ENCODE data around the gene TAOK3. TPM values are rescaled to one million over a fixed set of nuclear protein-coding genes. Genes with fewer than 3 reads are reported as not detected.

Gene TAOK3
- total and polyA plus RNA-seq, 9 of the 15 experiments (the other 6 are each of a cell fraction or from before 2014, with no cell fraction given), result 24.3 to 83.5 (median 47.1) TPM

DNA sequence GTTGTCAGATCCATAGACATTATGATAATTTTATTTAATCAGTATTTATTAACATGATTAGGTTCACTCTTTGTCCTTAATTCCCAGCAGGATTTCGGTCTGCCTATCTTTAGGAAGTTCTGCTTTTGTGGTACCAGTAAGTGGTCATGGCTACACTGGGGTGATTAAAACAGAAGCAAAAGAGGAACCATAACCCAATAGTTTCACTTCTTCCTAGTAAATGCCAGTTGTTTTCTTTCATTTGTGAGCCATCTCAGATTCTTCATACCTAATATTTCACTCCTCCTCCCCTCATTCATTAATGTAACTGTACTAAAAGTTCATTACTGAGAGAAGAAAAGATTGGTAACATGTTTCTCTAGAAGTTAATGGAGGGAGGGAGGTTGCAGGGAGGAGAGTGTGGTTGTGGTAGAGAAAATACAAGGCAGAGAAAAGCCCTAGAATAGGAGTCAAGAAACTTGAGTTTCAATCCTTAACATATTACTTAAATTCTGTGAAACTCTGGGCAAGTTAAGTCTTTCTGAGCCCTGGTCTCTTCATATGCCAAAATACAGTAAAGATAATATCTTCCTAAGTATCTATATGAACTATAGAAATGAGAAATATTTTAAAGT is 135.5 kb downstream of the TAOK3 start:
- ChIA-PET CTCF (ENCODE audit: low intra/inter-chr PET ratio) (interaction anchor here (0.5 kb wide), 1 partner anchor 102 kb away, joined by 5 read pairs; no protein-coding TSS in a partner anchor), POLR2A (no interaction called here)
- Histone ChIP-seq H3K79me2 (ENCODE audit: control insufficient read depth, insufficient read depth, low read length) (no peaks in the 10 kb centered on the region), H3K36me3 (ENCODE audit: control insufficient read depth, insufficient read depth, low read length) (peaks cover 49% of the 10 kb centered on the region), H2AFZ (ENCODE audit: low read depth, low read length) (no peak overlapping the region), H3K4me3 (no peak overlapping the region), H3K9me1 (ENCODE audit: control insufficient read depth, insufficient read depth, low read length) (no peaks in the 10 kb centered on the region), H3K27ac (ENCODE audit: extremely low read depth, low read depth, low read length) (no peak overlapping the region), H4K20me1 (replicated peaks; ENCODE audit: control insufficient read depth, insufficient read depth, low read length) (no peaks in the 10 kb centered on the region), H3K4me2 (ENCODE audit: insufficient read depth, low read length) (no peak overlapping the region), H3K4me1 (replicated peaks in 1 of 2; ENCODE audit: control insufficient read depth in 2 of 2, insufficient read depth in 2 of 2, low read length in 2 of 2) (no peaks in the 10 kb centered on the region), H3K9me3 (replicated peaks; ENCODE audit: control insufficient read depth, insufficient read depth, low read depth, low read length) (no peaks in the 10 kb centered on the region), H3K9ac (ENCODE audit: insufficient read depth in 1 of 2, low read depth in 2 of 2, low read length in 2 of 2) (no peak overlapping the region), H3K27me3 (ENCODE audit: control insufficient read depth in 2 of 2, insufficient read depth in 2 of 2, low read length in 2 of 2) (no peaks in the 10 kb centered on the region)
- 89% methylated on average over 1 of the region's 1 CpG for WGBS (ENCODE audit: insufficient coverage, low coverage, missing lambda C conversion rate)
- FAIRE-seq (no peak), ATAC-seq (no peak), DNase-seq (ENCODE audit: extremely low read depth in 1 of 4, low spot score in 3 of 4) (no peak)
- BruUV-seq (replicated peaks), result no TSS peak
- in situ Hi-C loops (cut with MboI), result no loop called here
- intact Hi-C loops (cut with micrococcal nuclease), result no loop called here
- TF ChIP-seq SAP30 (IDR thresholded peaks at IDR 0.05; ENCODE audit: borderline replicate concordance, insufficient read depth, low read depth, low read length, poor library complexity, severe bottlenecking) (no peak), MCM3 (IDR thresholded peaks at IDR 0.05) (no peak), HNRNPLL (IDR thresholded peaks at IDR 0.05; ENCODE audit: low read depth, low read length, poor library complexity, severe bottlenecking) (no peak)
- TF ChIP-seq, protein P1, sequence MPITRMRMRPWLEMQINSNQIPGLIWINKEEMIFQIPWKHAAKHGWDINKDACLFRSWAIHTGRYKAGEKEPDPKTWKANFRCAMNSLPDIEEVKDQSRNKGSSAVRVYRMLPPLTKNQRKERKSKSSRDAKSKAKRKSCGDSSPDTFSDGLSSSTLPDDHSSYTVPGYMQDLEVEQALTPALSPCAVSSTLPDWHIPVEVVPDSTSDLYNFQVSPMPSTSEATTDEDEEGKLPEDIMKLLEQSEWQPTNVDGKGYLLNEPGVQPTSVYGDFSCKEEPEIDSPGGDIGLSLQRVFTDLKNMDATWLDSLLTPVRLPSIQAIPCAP (CRISPR knock-in tag; IDR thresholded peaks at IDR 0.05; ENCODE audit: borderline replicate concordance), result no peak
- TF ChIP-seq, protein P2, sequence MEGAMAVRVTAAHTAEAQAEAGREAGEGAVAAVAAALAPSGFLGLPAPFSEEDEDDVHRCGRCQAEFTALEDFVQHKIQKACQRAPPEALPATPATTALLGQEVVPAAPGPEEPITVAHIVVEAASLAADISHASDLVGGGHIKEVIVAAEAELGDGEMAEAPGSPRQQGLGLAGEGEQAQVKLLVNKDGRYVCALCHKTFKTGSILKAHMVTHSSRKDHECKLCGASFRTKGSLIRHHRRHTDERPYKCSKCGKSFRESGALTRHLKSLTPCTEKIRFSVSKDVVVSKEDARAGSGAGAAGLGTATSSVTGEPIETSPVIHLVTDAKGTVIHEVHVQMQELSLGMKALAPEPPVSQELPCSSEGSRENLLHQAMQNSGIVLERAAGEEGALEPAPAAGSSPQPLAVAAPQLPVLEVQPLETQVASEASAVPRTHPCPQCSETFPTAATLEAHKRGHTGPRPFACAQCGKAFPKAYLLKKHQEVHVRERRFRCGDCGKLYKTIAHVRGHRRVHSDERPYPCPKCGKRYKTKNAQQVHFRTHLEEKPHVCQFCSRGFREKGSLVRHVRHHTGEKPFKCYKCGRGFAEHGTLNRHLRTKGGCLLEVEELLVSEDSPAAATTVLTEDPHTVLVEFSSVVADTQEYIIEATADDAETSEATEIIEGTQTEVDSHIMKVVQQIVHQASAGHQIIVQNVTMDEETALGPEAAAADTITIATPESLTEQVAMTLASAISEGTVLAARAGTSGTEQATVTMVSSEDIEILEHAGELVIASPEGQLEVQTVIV (CRISPR knock-in tag; IDR thresholded peaks at IDR 0.05; ENCODE audit: borderline replicate concordance), result no peak
- TF ChIP-seq, protein P3, sequence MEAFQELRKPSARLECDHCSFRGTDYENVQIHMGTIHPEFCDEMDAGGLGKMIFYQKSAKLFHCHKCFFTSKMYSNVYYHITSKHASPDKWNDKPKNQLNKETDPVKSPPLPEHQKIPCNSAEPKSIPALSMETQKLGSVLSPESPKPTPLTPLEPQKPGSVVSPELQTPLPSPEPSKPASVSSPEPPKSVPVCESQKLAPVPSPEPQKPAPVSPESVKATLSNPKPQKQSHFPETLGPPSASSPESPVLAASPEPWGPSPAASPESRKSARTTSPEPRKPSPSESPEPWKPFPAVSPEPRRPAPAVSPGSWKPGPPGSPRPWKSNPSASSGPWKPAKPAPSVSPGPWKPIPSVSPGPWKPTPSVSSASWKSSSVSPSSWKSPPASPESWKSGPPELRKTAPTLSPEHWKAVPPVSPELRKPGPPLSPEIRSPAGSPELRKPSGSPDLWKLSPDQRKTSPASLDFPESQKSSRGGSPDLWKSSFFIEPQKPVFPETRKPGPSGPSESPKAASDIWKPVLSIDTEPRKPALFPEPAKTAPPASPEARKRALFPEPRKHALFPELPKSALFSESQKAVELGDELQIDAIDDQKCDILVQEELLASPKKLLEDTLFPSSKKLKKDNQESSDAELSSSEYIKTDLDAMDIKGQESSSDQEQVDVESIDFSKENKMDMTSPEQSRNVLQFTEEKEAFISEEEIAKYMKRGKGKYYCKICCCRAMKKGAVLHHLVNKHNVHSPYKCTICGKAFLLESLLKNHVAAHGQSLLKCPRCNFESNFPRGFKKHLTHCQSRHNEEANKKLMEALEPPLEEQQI (IDR thresholded peaks at IDR 0.05), result no peak
- TF ChIP-seq, protein P4, sequence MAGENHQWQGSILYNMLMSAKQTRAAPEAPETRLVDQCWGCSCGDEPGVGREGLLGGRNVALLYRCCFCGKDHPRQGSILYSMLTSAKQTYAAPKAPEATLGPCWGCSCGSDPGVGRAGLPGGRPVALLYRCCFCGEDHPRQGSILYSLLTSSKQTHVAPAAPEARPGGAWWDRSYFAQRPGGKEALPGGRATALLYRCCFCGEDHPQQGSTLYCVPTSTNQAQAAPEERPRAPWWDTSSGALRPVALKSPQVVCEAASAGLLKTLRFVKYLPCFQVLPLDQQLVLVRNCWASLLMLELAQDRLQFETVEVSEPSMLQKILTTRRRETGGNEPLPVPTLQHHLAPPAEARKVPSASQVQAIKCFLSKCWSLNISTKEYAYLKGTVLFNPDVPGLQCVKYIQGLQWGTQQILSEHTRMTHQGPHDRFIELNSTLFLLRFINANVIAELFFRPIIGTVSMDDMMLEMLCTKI (IDR thresholded peaks at IDR 0.05; ENCODE audit: partially characterized antibody), result no peak
- TF ChIP-seq, protein P5, sequence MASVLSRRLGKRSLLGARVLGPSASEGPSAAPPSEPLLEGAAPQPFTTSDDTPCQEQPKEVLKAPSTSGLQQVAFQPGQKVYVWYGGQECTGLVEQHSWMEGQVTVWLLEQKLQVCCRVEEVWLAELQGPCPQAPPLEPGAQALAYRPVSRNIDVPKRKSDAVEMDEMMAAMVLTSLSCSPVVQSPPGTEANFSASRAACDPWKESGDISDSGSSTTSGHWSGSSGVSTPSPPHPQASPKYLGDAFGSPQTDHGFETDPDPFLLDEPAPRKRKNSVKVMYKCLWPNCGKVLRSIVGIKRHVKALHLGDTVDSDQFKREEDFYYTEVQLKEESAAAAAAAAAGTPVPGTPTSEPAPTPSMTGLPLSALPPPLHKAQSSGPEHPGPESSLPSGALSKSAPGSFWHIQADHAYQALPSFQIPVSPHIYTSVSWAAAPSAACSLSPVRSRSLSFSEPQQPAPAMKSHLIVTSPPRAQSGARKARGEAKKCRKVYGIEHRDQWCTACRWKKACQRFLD (CRISPR knock-in tag; IDR thresholded peaks at IDR 0.05), result no peak

Measured in K562 (cell line).